HCT116 (cell line): Measurements from ENCODE around the gene KRAS. TPM values are rescaled to one million over a fixed set of nuclear protein-coding genes. Genes with fewer than 3 reads are reported as not detected.

Experiments
- ATAC-seq: fragments of 200-7000 bp; cut with Tn5 transposase; 2 replicates; pipeline ENCODE4 v1.9.1; 2020; ENCODE audit warnings: mild to moderate bottlenecking, moderate library complexity
- BruUV-seq: library from RNA; stranded (reverse); fragments of 400-500 nt; replicated peaks from 2 replicates; lab custom pipeline; 2021; lab: Mats Ljungman, UMichigan
- CTCF ChIA-PET: fragments of 300-600 bp; sonication (Branson Sonifier 250); formaldehyde crosslinking; loops from one replicate; lab custom pipeline; 2021; ENCODE audit warnings: antibody characterized with exemption; lab: Charles Lee
- POLR2A ChIA-PET: fragments of 300-600, 350-600 bp; sonication (Branson Sonifier 250); formaldehyde crosslinking; loops from one replicate; lab custom pipeline; 2021; ENCODE audit warnings: antibody characterized with exemption; lab: Charles Lee
- RAD21 ChIA-PET, 2 experiments: fragments of 300-600 bp; sonication (Branson Sonifier 250); formaldehyde crosslinking; loops; one replicate each; lab custom pipeline; 2023; ENCODE audit warnings: low total read pairs in 2 of 2; ENCODE audit not compliant: uncharacterized antibody in 2 of 2, unreplicated experiment in 2 of 2, low non-redundant PET in 1 of 2; lab: Charles Lee
- DNase-seq: peaks from one replicate; pipeline ENCODE4 v3.0.0-alpha.2; 2010; ENCODE audit warnings: low read depth, low spot score
- H2AFZ ChIP-seq: fragments of 200-600 bp; shearing (Covaris generic), sonication (generic); 2 replicates; pipeline ENCODE4 v1.6.1; 2017; ENCODE audit warnings: low read depth, mixed run types, mixed read lengths, antibody characterized with exemption, low read length; ENCODE audit not compliant: poor library complexity, severe bottlenecking
- H3K27ac ChIP-seq: 2 replicates; pipeline ENCODE4 v1.5.1; 2012; ENCODE audit warnings: low read depth, low read length
- H3K27me3 ChIP-seq: fragments of 200-600 bp; sonication (generic); 2 replicates; pipeline ENCODE4 v1.6.1; 2016; ENCODE audit warnings: mixed run types, low read length, mixed read lengths; ENCODE audit not compliant: insufficient read depth
- H3K36me3 ChIP-seq, 2 experiments: fragments of 200-500 bp in 1 of 2; fragments of 200-600 bp in 1 of 2; sonication (Bioruptor generic) in 1 of 2; sonication (generic) in 1 of 2; 2 replicates each; pipeline versions ENCODE4 v1.5.1 to v1.6.1; 2014 to 2016; ENCODE audit warnings: low read length in 2 of 2, inconsistent platforms in 1 of 2, mixed read lengths in 1 of 2, mixed run types in 1 of 2; ENCODE audit not compliant: insufficient read depth in 2 of 2, control insufficient read depth in 1 of 2
- H3K4me1 ChIP-seq, 2 experiments: fragments of 200-600 bp in 1 of 2; sonication (generic) in 1 of 2; 2 replicates each; pipeline versions ENCODE4 v1.5.1 to v1.6.1; 2012 to 2017; ENCODE audit warnings: low read length in 2 of 2, inconsistent platforms in 1 of 2, mild to moderate bottlenecking in 1 of 2, mixed read lengths in 1 of 2, mixed run types in 1 of 2, moderate library complexity in 1 of 2; ENCODE audit not compliant: insufficient read depth in 2 of 2, control insufficient read depth in 1 of 2
- H3K4me2 ChIP-seq: fragments of 200-600 bp; sonication (generic); 2 replicates; pipeline ENCODE4 v1.6.1; 2017; ENCODE audit warnings: mixed run types, low read length, mixed read lengths
- H3K4me3 ChIP-seq, 2 experiments: fragments of 200-600 bp in 1 of 2; sonication (generic) in 1 of 2; replicated peaks in 1 of 2; 2 replicates each; pipeline ENCODE4 v1.5.1; 2011 to 2016; ENCODE audit warnings: low read length in 2 of 2, control low read depth in 1 of 2, low read depth in 1 of 2, mild to moderate bottlenecking in 1 of 2, mixed read lengths in 1 of 2, mixed run types in 1 of 2
- H3K79me2 ChIP-seq: fragments of 200-600 bp; sonication (generic); 2 replicates; pipeline ENCODE4 v1.6.1; 2017; ENCODE audit warnings: mild to moderate bottlenecking, mixed run types, low read length, moderate library complexity, mixed read lengths; ENCODE audit not compliant: insufficient read depth
- H3K9ac ChIP-seq: fragments of 200-600 bp; sonication (generic); 2 replicates; pipeline ENCODE4 v1.6.1; 2016; ENCODE audit warnings: low read length, mixed read lengths
- H3K9me2 ChIP-seq: fragments of 200-600 bp; sonication (generic), shearing (Covaris generic); 2 replicates; pipeline ENCODE4 v1.6.1; 2017; ENCODE audit warnings: mixed run types, mild to moderate bottlenecking, moderate library complexity; ENCODE audit not compliant: insufficient read depth
- H3K9me3 ChIP-seq, 2 experiments: fragments of 200-500 bp in 1 of 2; fragments of 200-600 bp in 1 of 2; sonication (Bioruptor generic) in 1 of 2; sonication (generic) in 1 of 2; 2 replicates each; pipeline ENCODE4 v1.6.1; 2014 to 2017; ENCODE audit warnings: low read length in 2 of 2, mixed read lengths in 2 of 2, inconsistent platforms in 1 of 2, low read depth in 1 of 2, mild to moderate bottlenecking in 1 of 2, mixed run types in 1 of 2, moderate library complexity in 1 of 2; ENCODE audit not compliant: control insufficient read depth in 1 of 2, insufficient read depth in 1 of 2
- H4K20me1 ChIP-seq: fragments of 200-600 bp; sonication (generic), shearing (Covaris generic); 2 replicates; pipeline ENCODE4 v1.6.1; 2017; ENCODE audit warnings: mixed run types, mild to moderate bottlenecking, moderate library complexity; ENCODE audit not compliant: insufficient read depth
- CBX3 ChIP-seq: IDR thresholded peaks from 2 replicates; pipeline ENCODE4 v1.6.1; 2012; ENCODE audit warnings: low read depth
- EGR1 ChIP-seq: IDR thresholded peaks from 2 replicates; pipeline ENCODE4 v1.6.1; 2012; ENCODE audit warnings: low read depth
- FOSL1 ChIP-seq: IDR thresholded peaks from 2 replicates; pipeline ENCODE4 v1.6.1; 2012; ENCODE audit warnings: low read depth
- MAX ChIP-seq: IDR thresholded peaks from 2 replicates; pipeline ENCODE4 v1.6.1; 2012
- POLR2A ChIP-seq: IDR thresholded peaks from 2 replicates; pipeline ENCODE4 v1.7.0; 2011; ENCODE audit warnings: borderline replicate concordance; ENCODE audit not compliant: insufficient read depth, insufficient read length; ENCODE audit errors: extremely low read depth
- SP1 ChIP-seq: IDR thresholded peaks from 2 replicates; pipeline ENCODE4 v1.6.1; 2012; ENCODE audit warnings: low read depth
- TCF7L2 ChIP-seq: IDR thresholded peaks from 2 replicates; pipeline ENCODE4 v1.7.0; 2011; ENCODE audit warnings: borderline replicate concordance, inconsistent platforms; ENCODE audit not compliant: insufficient read depth, insufficient read length; ENCODE audit errors: extremely low read depth
- YY1 ChIP-seq: IDR thresholded peaks from 2 replicates; pipeline ENCODE4 v1.6.1; 2011; ENCODE audit warnings: low read length, low read depth, moderate library complexity, mild to moderate bottlenecking; ENCODE audit not compliant: insufficient replicate concordance; ENCODE audit errors: extremely low read depth
- ZBTB33 ChIP-seq: IDR thresholded peaks from 2 replicates; pipeline ENCODE4 v1.6.1; 2011; ENCODE audit warnings: mild to moderate bottlenecking, low read length, moderate library complexity; ENCODE audit not compliant: insufficient replicate concordance; ENCODE audit errors: extremely low read depth
- intact Hi-C: fragments of 100-400 bp; cut with micrococcal nuclease; formaldehyde crosslinking; loops from 2 replicates; pipeline ENCODE4 v1.10.0; 2022
- total RNA-seq: library from RNA; stranded (reverse); gene quantifications from one replicate; pipeline ENCODE4 v1.2.1, GENCODE V29; 2021; ENCODE audit not compliant: unreplicated experiment

The KRAS gene
- total RNA-seq, 1 experiment from 2014 or later: 37.5 TPM

- BruUV-seq: no TSS peak
- H3K9me2 ChIP-seq: no peaks in the 10 kb centered on the region
- H3K4me2 ChIP-seq: no peak overlapping the region
- ChIA-PET RAD21 (no interaction called here), CTCF (no interaction called here), POLR2A (no interaction called here)
- TF ChIP-seq FOSL1 (no peak), TCF7L2 (no peak), EGR1 (no peak), MAX (no peak), CBX3 (no peak), YY1 (no peak)
- H3K27me3 ChIP-seq: no peaks in the 10 kb centered on the region
- H2AFZ ChIP-seq: no peak overlapping the region
- no peak overlapping the region for H3K4me3 ChIP-seq
- no peaks in the 10 kb centered on the region for H3K4me1 ChIP-seq
- no peak overlapping the region for H3K9ac ChIP-seq
- no peak for DNase-seq
- no peaks in the 10 kb centered on the region; the same call in 1 of the 2 replicates for H4K20me1 ChIP-seq
- ATAC-seq: no peak
- H3K79me2 ChIP-seq: peaks cover 49% of the 10 kb centered on the region
- H3K27ac ChIP-seq: no peak overlapping the region
- intact Hi-C loops: no loop called here
- H3K36me3 ChIP-seq: 0 out of 4 replicates have a peak, but pooled peaks cover 0 to 4% of the 10 kb centered on the region in 2 experiments
- no peaks in the 10 kb centered on the region for H3K9me3 ChIP-seq
Observed at GRCh38 chr12:25236626-25237025, 14.1 kb downstream of the KRAS start.

DNA sequence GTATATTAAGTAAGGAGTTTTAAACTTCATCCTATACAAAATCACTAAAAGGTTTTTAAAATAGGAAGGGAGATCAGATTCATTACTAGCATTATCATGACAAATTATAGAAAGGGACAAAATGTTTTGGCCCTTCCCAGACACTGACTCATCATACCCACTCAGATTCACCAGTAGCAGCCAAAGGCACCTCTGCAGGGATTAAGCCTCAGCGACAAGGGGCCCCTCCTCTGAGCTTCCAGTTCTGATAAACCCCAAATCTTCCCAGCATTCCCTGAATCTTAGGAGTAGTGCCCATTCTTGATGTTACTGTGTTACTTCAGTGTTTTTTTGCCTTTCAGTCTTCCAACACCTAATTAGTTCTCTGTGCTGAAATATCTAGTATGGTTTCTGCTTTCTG lies 14.5 kb downstream of the KRAS start:
- 0 out of 4 replicates have a peak, but pooled peaks cover 0 to 4% of the 10 kb centered on the region in 2 experiments for H3K36me3 ChIP-seq
- H3K79me2 ChIP-seq: peaks cover 49% of the 10 kb centered on the region
- H3K4me2 ChIP-seq: no peak overlapping the region
- no peaks in the 10 kb centered on the region for H3K27me3 ChIP-seq
- BruUV-seq: no TSS peak
- RAD21 ChIA-PET: no interaction called here
- ATAC-seq (no peak), DNase-seq (no peak)
- POLR2A ChIA-PET: no interaction called here
- intact Hi-C loops: no loop called here
- H3K4me1 ChIP-seq: peaks cover 0 to 4% of the 10 kb centered on the region in 2 experiments; a peak in 1 of 4 replicates
- H2AFZ ChIP-seq: no peak overlapping the region
- TF ChIP-seq POLR2A (no peak), ZBTB33 (no peak), EGR1 (no peak), SP1 (no peak)
- H3K9me3 ChIP-seq: no peaks in the 10 kb centered on the region
- no peak overlapping the region for H3K4me3 ChIP-seq
- H3K9me2 ChIP-seq: no peaks in the 10 kb centered on the region
- H3K9ac ChIP-seq: no peak overlapping the region
- no peaks in the 10 kb centered on the region; the same call in 1 of the 2 replicates for H4K20me1 ChIP-seq
- no peak overlapping the region for H3K27ac ChIP-seq
- CTCF ChIA-PET: no interaction called here
